ENCODE measurements around the gene USP34. TPM values are rescaled to one million over a fixed set of nuclear protein-coding genes. Genes with fewer than 3 reads are reported as not detected.

Gene USP34
- total RNA-seq, 1 donor from 2014 or later, result 104 TPM

DNA sequence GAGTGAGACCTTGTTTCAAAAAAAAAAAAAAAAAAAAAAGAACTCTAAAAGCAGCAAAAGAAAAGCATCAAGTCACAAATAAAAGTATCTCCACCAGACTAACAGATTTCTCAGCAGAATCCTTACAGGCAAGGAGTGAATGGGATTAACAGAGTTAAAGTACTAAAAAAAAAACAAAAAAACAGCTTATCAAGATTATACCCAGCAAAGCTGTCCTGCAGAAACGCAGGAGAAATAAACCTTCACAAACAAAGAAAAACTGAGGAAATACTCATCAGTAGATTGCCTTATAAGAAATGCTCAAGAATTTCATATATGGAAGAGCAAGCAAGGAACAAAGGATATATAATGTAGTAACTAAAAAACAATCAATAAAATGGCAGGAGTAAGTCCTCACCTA lies 35.6 kb downstream of the USP34 start:
- DNase-seq, result no peak
- H3K4me1 Mint-ChIP-seq (ENCODE audit: low read depth, unreplicated experiment), result no peaks in the 10 kb centered on the region
- TF ChIP-seq, protein P1, sequence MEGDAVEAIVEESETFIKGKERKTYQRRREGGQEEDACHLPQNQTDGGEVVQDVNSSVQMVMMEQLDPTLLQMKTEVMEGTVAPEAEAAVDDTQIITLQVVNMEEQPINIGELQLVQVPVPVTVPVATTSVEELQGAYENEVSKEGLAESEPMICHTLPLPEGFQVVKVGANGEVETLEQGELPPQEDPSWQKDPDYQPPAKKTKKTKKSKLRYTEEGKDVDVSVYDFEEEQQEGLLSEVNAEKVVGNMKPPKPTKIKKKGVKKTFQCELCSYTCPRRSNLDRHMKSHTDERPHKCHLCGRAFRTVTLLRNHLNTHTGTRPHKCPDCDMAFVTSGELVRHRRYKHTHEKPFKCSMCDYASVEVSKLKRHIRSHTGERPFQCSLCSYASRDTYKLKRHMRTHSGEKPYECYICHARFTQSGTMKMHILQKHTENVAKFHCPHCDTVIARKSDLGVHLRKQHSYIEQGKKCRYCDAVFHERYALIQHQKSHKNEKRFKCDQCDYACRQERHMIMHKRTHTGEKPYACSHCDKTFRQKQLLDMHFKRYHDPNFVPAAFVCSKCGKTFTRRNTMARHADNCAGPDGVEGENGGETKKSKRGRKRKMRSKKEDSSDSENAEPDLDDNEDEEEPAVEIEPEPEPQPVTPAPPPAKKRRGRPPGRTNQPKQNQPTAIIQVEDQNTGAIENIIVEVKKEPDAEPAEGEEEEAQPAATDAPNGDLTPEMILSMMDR (IDR thresholded peaks at IDR 0.05; ENCODE audit: partially characterized antibody, unreplicated experiment), result no peak
- H3K27ac Mint-ChIP-seq (ENCODE audit: unreplicated experiment), result no peak overlapping the region
- peaks cover 6% of the 10 kb centered on the region for H3K36me3 Mint-ChIP-seq (ENCODE audit: unreplicated experiment)
- peaks cover 13% of the 10 kb centered on the region for H3K9me3 Mint-ChIP-seq (ENCODE audit: unreplicated experiment)
- no peak overlapping the region for H3K4me3 Mint-ChIP-seq (ENCODE audit: unreplicated experiment)
- H3K27me3 Mint-ChIP-seq (ENCODE audit: unreplicated experiment), result no peaks in the 10 kb centered on the region

DNA sequence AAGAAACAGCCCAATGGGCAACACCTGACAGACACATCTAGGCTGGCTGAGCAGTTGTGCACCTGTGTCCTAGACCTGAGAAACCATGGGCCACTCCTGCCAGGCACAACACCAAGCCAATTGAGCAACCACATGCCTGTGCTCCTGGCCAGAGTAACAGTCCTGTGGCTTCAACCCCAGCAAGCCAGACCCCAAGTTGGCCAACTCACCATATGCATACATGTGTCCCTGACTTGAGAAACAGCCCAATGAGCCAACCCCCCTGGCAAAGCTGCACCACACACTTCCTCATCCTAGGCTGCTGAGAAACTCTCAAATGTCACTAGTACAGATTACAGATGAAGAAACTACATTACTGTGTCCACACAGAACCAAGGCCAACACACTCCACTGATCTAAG lies 36.6 kb downstream of the USP34 start:
- H3K4me1 Mint-ChIP-seq (ENCODE audit: low read depth, unreplicated experiment), result no peaks in the 10 kb centered on the region
- no peaks in the 10 kb centered on the region for H3K27me3 Mint-ChIP-seq (ENCODE audit: unreplicated experiment)
- TF ChIP-seq, protein P1 (IDR thresholded peaks at IDR 0.05; ENCODE audit: partially characterized antibody, unreplicated experiment), result no peak
- no peak overlapping the region for H3K4me3 Mint-ChIP-seq (ENCODE audit: unreplicated experiment)
- H3K36me3 Mint-ChIP-seq (ENCODE audit: unreplicated experiment), result peaks cover 6% of the 10 kb centered on the region
- no peak for DNase-seq
- peaks cover 13% of the 10 kb centered on the region for H3K9me3 Mint-ChIP-seq (ENCODE audit: unreplicated experiment)
- no peak overlapping the region for H3K27ac Mint-ChIP-seq (ENCODE audit: unreplicated experiment)

DNA sequence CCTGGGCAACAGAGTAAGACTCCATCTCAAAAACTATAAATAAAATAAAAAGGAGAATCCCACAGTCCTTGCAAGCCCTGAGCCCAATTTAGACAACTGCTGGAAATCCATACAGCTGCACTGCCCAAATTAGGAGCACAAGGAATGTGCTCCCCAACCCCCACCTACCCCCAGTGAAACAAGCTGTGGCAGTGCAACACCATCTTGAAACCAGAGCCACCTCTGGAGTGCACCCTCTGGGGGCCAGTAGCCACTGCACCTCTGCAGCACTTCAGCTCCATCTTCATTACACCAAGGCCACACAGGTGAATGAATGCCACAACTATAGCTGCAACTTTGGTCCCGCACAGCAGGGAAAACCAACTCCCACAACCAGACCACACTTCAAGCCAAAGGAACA lies 37.3 kb downstream of the USP34 start:
- Mint-ChIP-seq H3K4me3 (ENCODE audit: unreplicated experiment) (no peak overlapping the region), H3K27ac (ENCODE audit: unreplicated experiment) (no peak overlapping the region), H3K4me1 (ENCODE audit: low read depth, unreplicated experiment) (no peaks in the 10 kb centered on the region), H3K36me3 (ENCODE audit: unreplicated experiment) (peaks cover 6% of the 10 kb centered on the region), H3K9me3 (ENCODE audit: unreplicated experiment) (peaks cover 10% of the 10 kb centered on the region), H3K27me3 (ENCODE audit: unreplicated experiment) (no peaks in the 10 kb centered on the region)
- DNase-seq, result no peak
- TF ChIP-seq, protein P1 (IDR thresholded peaks at IDR 0.05; ENCODE audit: partially characterized antibody, unreplicated experiment), result no peak

DNA sequence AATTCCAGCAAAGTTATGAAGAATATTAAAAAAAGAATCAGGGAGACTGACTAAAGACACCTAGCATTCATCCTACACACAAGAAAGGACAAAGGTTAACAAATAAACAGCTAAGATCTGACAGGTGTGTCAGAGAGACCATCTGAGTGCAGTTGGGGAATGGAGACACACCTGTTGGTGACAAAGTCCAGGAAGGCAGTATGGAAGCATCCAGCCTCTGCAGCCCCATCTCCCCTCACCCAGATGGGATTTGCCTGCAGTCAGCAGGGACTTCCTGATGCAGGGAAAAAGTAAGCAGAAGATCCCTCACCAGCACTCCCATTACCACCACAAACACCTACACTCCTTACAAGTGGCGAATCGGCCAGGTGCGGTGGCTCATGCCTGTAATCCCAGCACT lies 37.9 kb downstream of the USP34 start:
- TF ChIP-seq, protein P1 (IDR thresholded peaks at IDR 0.05; ENCODE audit: partially characterized antibody, unreplicated experiment), result no peak
- Mint-ChIP-seq H3K4me3 (ENCODE audit: unreplicated experiment) (no peak overlapping the region), H3K27ac (ENCODE audit: unreplicated experiment) (no peak overlapping the region)

DNA sequence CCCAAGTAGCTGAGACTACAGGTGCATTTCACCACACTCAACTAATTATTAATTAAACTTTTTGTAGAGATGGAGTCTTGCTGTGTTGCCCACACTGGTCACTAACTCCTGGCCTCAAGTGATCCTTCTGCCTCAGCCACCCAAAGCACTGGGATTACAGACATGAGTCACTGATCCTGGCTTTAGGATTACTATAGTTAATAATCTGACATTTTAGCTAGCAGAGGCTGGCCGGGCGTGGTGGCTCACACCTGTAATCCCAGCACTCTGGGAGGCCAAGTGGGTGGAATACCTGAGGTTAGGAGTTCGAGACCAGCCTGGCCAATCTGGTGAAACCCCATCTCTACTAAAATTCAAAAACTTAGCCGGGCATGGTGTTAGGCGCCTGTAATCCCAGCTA lies 39.5 kb downstream of the USP34 start:
- H3K36me3 Mint-ChIP-seq (ENCODE audit: unreplicated experiment), result no peaks in the 10 kb centered on the region
- H3K27me3 Mint-ChIP-seq (ENCODE audit: unreplicated experiment), result peaks cover 3% of the 10 kb centered on the region
- no peak overlapping the region for H3K4me3 Mint-ChIP-seq (ENCODE audit: unreplicated experiment)
- no peaks in the 10 kb centered on the region for H3K4me1 Mint-ChIP-seq (ENCODE audit: low read depth, unreplicated experiment)
- TF ChIP-seq, protein P1 (IDR thresholded peaks at IDR 0.05; ENCODE audit: partially characterized antibody, unreplicated experiment), result no peak
- H3K9me3 Mint-ChIP-seq (ENCODE audit: unreplicated experiment), result peaks cover 3% of the 10 kb centered on the region
- no peak overlapping the region for H3K27ac Mint-ChIP-seq (ENCODE audit: unreplicated experiment)
- no peak for DNase-seq

More for the DNA sequence above, 37.9 kb downstream of the USP34 start:
- no peak for DNase-seq
- peaks cover 8% of the 10 kb centered on the region for H3K9me3 Mint-ChIP-seq (ENCODE audit: unreplicated experiment)
- H3K4me1 Mint-ChIP-seq (ENCODE audit: low read depth, unreplicated experiment), result no peaks in the 10 kb centered on the region
- H3K36me3 Mint-ChIP-seq (ENCODE audit: unreplicated experiment), result peaks cover 6% of the 10 kb centered on the region
- no peaks in the 10 kb centered on the region for H3K27me3 Mint-ChIP-seq (ENCODE audit: unreplicated experiment)
